Measurements from ENCODE around the gene MACIR.

DNA sequence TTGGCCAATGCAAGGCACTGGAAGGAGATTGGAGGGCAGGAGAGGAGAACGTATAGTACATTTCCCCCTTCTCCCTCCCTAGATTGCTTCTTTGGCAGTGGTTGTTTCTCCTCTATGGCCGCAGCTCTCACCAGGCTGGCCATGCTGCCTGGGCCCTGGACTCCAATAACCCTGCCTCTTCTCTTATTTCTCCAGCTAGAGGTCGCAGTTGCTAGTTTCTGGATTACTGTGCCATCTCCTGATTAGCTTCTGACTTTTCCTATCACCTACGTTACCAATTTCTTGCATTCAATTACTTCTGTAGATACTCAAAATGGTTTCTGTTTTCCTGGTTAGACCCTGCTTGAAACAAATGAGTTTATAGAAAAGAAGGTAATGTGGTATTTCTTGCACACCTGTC, 2.4 kb upstream of the MACIR start:
- TF ChIP-seq CTCF (conservative IDR thresholded peaks at IDR 0.05; ENCODE audit: low read depth, low read length) (no peak), EZH2 (IDR thresholded peaks at IDR 0.05; ENCODE audit: borderline replicate concordance, low read depth, low read length, poor library complexity, severe bottlenecking) (no peak)

All from A673 (cell line).